Osteoblast (primary cell): ENCODE results near the gene RSAD2. TPM values are rescaled to one million over a fixed set of nuclear protein-coding genes. Genes with fewer than 3 reads are reported as not detected.
"Not testable (repeated sequence)": the region's sequence is repeated elsewhere in the genome, so short reads cannot be mapped to it uniquely, and the experiment has no call there.

Source experiments
- DNase-seq: peaks from one replicate; pipeline ENCODE4 v3.0.0; 2011; ENCODE audit warnings: low spot score, mixed read lengths; ENCODE audit not compliant: insufficient read length; ENCODE audit errors: missing footprints
- H2AFZ ChIP-seq: 2 replicates; pipeline ENCODE4 v1.6.0; 2011; ENCODE audit warnings: mild to moderate bottlenecking, low read length
- H3K27ac ChIP-seq: 2 replicates; pipeline ENCODE4 v1.5.1; 2011; ENCODE audit warnings: mild to moderate bottlenecking, low read depth, low read length, moderate library complexity
- H3K27me3 ChIP-seq: 2 replicates; pipeline ENCODE4 v1.6.0; 2012; ENCODE audit warnings: mild to moderate bottlenecking, control low read depth, inconsistent platforms, low read length, moderate library complexity; ENCODE audit not compliant: insufficient read depth
- H3K36me3 ChIP-seq: 2 replicates; pipeline ENCODE4 v1.5.1; 2011; ENCODE audit warnings: mild to moderate bottlenecking, low read length, control low read depth, moderate library complexity; ENCODE audit not compliant: insufficient read depth
- H3K4me1 ChIP-seq: 2 replicates; pipeline ENCODE4 v1.5.1; 2011; ENCODE audit warnings: mild to moderate bottlenecking, low read length, control low read depth, moderate library complexity; ENCODE audit not compliant: insufficient read depth
- H3K4me2 ChIP-seq: 2 replicates; pipeline ENCODE4 v1.6.0; 2011; ENCODE audit warnings: mild to moderate bottlenecking, low read length; ENCODE audit not compliant: insufficient read depth
- H3K4me3 ChIP-seq: fragments of 200-600 bp; sonication (generic); 3 replicates; pipeline ENCODE4 v1.5.1; 2012; ENCODE audit warnings: mild to moderate bottlenecking, low read length, inconsistent platforms; ENCODE audit not compliant: insufficient read depth
- H3K79me2 ChIP-seq: 2 replicates; pipeline ENCODE4 v1.6.0; 2012; ENCODE audit warnings: mild to moderate bottlenecking, low read length, control low read depth, inconsistent platforms; ENCODE audit not compliant: insufficient read depth
- H3K9me3 ChIP-seq: 2 replicates; pipeline ENCODE4 v1.5.1; 2011; ENCODE audit warnings: low read depth, low read length, control low read depth
- H4K20me1 ChIP-seq: 2 replicates; pipeline ENCODE4 v1.6.0; 2012; ENCODE audit warnings: mild to moderate bottlenecking, low read length, control low read depth; ENCODE audit not compliant: insufficient read depth
- CTCF ChIP-seq: IDR thresholded peaks from 2 replicates; pipeline ENCODE4 v1.5.1; 2011; ENCODE audit warnings: mild to moderate bottlenecking, low read depth, low read length, moderate library complexity; ENCODE audit errors: extremely low read depth
- total RNA-seq: library from RNA; depleted of rRNA; stranded (reverse); fragments of >200 nt; gene quantifications from 2 replicates; pipeline ENCODE4 v1.2.3, GENCODE V29; 2012

The RSAD2 gene
- total RNA-seq, 1 donor: 0.72 TPM

DNA sequence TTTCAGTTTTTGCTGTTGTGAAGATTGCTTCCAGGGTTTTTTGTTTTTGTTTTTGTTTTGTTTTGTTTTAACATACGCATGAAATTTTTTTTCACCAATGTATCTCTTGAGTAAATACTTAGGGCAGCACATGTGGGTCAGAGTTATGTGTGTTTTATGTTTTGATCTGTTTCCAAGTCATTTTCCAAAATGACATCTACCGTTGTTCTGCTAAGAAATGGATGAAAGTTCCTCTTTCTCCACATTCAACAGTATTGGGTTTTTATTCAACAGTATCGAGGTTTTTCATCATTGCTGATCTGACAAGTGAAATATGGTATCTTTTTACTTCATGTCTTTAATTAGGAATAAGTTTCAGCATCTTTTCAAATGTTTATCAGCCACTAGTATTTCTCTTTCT is 56.3 kb downstream of the RSAD2 start:
- no peak for DNase-seq
- H3K4me1 ChIP-seq: no peaks in the 10 kb centered on the region
- no peak overlapping the region for H3K27ac ChIP-seq
- no peak overlapping the region for H3K4me3 ChIP-seq
- H3K79me2 ChIP-seq: no peaks in the 10 kb centered on the region
- no peak for TF ChIP-seq CTCF
- no peaks in the 10 kb centered on the region for H4K20me1 ChIP-seq
- H3K4me2 ChIP-seq: no peak overlapping the region
- no peaks in the 10 kb centered on the region for H3K36me3 ChIP-seq
- peaks cover 3% of the 10 kb centered on the region for H3K27me3 ChIP-seq
- H3K9me3 ChIP-seq: no peaks in the 10 kb centered on the region
- H2AFZ ChIP-seq: no peak overlapping the region

GRCh38 chr2:6934345-6934744 is 56.8 kb downstream of the RSAD2 start:
- Histone ChIP-seq H3K36me3 (no peaks in the 10 kb centered on the region), H3K4me2 (no peak overlapping the region), H3K79me2 (no peaks in the 10 kb centered on the region), H3K27me3 (peaks cover 3% of the 10 kb centered on the region), H3K27ac (no peak overlapping the region), H3K4me3 (no peak overlapping the region), H3K4me1 (no peaks in the 10 kb centered on the region), H4K20me1 (no peaks in the 10 kb centered on the region), H2AFZ (no peak overlapping the region), H3K9me3 (no peaks in the 10 kb centered on the region)
- no peak for TF ChIP-seq CTCF
- DNase-seq: no peak

DNA sequence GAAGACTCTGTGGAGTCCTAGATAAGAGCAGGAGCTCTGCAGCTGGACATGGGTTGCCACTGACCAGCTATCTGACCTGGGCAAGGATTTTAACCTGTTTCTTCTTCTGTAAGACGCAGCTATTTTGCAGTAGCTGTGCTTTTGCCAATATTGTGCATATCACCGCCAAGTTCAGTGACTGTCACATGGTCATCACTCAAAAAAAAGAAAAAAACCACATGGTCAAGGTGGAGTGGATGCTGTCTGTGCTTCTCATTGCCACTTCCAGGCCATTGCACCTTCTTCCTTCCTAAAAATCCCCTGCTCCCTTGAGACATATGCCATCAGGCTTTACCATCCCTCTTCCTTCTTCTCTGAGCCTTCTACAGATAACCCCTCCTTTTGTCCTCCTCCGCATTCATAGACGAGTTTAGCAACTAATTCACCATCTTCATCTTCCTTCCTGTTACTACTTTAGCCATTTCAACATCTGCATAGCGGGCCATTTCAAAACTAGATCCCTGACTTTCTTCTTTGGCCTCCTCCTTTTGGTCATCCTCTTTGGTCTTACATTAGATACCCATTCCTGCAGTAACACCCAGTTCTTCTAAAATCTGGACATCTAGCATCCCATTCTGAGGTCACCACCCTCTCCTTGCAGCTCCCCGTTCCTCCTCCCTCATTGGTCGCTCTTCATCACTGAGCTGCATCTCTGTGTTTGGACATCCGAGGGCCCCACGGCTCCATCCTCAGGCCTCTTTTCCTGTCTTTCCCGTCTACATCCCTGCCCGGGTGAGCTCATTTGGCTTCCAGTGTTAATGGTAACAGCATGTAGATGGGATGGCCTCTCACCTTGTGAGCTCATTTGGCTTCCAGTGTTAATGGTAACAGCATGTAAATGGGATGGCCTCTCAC is 57.4 kb downstream of the RSAD2 start:
- H3K4me2 ChIP-seq: no peak overlapping the region
- H3K4me3 ChIP-seq: no peak overlapping the region
- no peak overlapping the region for H2AFZ ChIP-seq
- no peak for TF ChIP-seq CTCF
- H3K36me3 ChIP-seq: no peaks in the 10 kb centered on the region
- H4K20me1 ChIP-seq: no peaks in the 10 kb centered on the region
- peaks cover 4% of the 10 kb centered on the region for H3K27me3 ChIP-seq
- H3K27ac ChIP-seq: no peak overlapping the region
- DNase-seq: no peak
- no peaks in the 10 kb centered on the region for H3K4me1 ChIP-seq
- H3K9me3 ChIP-seq: no peaks in the 10 kb centered on the region
- H3K79me2 ChIP-seq: no peaks in the 10 kb centered on the region

DNA sequence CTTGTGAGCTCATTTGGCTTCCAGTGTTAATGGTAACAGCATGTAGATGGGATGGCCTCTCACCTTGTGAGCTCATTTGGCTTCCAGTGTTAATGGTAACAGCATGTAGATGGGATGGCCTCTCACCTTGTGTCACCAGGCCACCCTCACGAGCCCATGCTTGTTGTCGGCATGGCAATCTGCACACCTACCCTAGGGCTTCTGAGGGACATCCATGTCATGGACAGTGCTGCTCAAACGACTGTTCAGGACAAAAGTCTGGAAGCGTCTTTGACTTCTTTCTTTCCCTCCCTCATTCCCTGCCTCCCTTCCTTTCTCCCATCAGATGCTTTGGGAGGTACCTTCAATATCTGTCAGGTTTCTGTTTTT is 58.1 kb downstream of the RSAD2 start:
- H3K4me3 ChIP-seq, H3K27me3 ChIP-seq, H3K27ac ChIP-seq, H3K36me3 ChIP-seq, H2AFZ ChIP-seq, H3K9me3 ChIP-seq, H3K4me1 ChIP-seq, H3K79me2 ChIP-seq, H3K4me2 ChIP-seq, H4K20me1 ChIP-seq, DNase-seq: not testable (repeated sequence)
